Panc1 (cell line): ENCODE data around the gene SMYD2. TPM values are rescaled to one million over a fixed set of nuclear protein-coding genes. Genes with fewer than 3 reads are reported as not detected.

Experiments used
- ATAC-seq: fragments of 200-7000 bp; cut with Tn5 transposase; 2 replicates; pipeline ENCODE4 v1.9.1; 2020; ENCODE audit warnings: mild to moderate bottlenecking, moderate library complexity
- BruUV-seq: library from RNA; stranded (reverse); fragments of 400-500 nt; replicated peaks from 2 replicates; lab custom pipeline; 2021; lab: Mats Ljungman, UMichigan
- CTCF ChIA-PET: fragments of 300-600 bp; sonication (Branson Sonifier 250); formaldehyde crosslinking; loops from one replicate; lab custom pipeline; 2022; ENCODE audit warnings: antibody characterized with exemption; lab: Charles Lee
- POLR2A ChIA-PET: fragments of 300-600 bp; sonication (Branson Sonifier 250); formaldehyde crosslinking; loops from one replicate; lab custom pipeline; 2022; ENCODE audit warnings: antibody characterized with exemption; lab: Charles Lee
- DNase-seq: peaks from one replicate; pipeline ENCODE4 v3.0.0-alpha.2; 2010; ENCODE audit warnings: low read depth, low spot score
- H3K27ac ChIP-seq: 2 replicates; pipeline ENCODE4 v1.5.1; 2011; ENCODE audit warnings: mild to moderate bottlenecking, low read length, inconsistent platforms
- H3K27me3 ChIP-seq: fragments of 200-500 bp; sonication (Bioruptor generic); 2 replicates; pipeline ENCODE4 v1.6.0; 2014; ENCODE audit warnings: low read length, inconsistent platforms; ENCODE audit not compliant: control insufficient read depth, insufficient read depth
- H3K36me3 ChIP-seq: fragments of 200-500 bp; sonication (Bioruptor generic); 2 replicates; pipeline ENCODE4 v1.5.1; 2014; ENCODE audit warnings: inconsistent platforms, mild to moderate bottlenecking, low read length, moderate library complexity; ENCODE audit not compliant: control insufficient read depth, insufficient read depth
- H3K4me1 ChIP-seq: 2 replicates; pipeline ENCODE4 v1.5.1; 2011; ENCODE audit warnings: inconsistent platforms, mild to moderate bottlenecking, low read length, moderate library complexity; ENCODE audit not compliant: control insufficient read depth, insufficient read depth
- H3K4me3 ChIP-seq, 2 experiments: 2 replicates each; pipeline ENCODE4 v1.5.1; 2011 to 2012; ENCODE audit warnings: low read depth in 2 of 2, low read length in 2 of 2, mild to moderate bottlenecking in 2 of 2, inconsistent platforms in 1 of 2, moderate library complexity in 1 of 2
- H3K9me3 ChIP-seq: fragments of 200-500 bp; sonication (Bioruptor generic); 2 replicates; pipeline ENCODE4 v1.5.1; 2014; ENCODE audit warnings: low read depth, mild to moderate bottlenecking, inconsistent platforms, low read length, moderate library complexity; ENCODE audit not compliant: control insufficient read depth, insufficient read depth
- POLR2AphosphoS5 ChIP-seq: IDR thresholded peaks from 2 replicates; pipeline ENCODE4 v1.6.1; 2012; ENCODE audit warnings: mild to moderate bottlenecking, low read depth, low read length, moderate library complexity
- SIN3A ChIP-seq: IDR thresholded peaks from 2 replicates; pipeline ENCODE4 v1.6.1; 2012; ENCODE audit warnings: low read depth, mild to moderate bottlenecking, low read length, moderate library complexity, borderline replicate concordance; ENCODE audit not compliant: insufficient read depth
- TCF7L2 ChIP-seq: IDR thresholded peaks from 2 replicates; pipeline ENCODE4 v1.6.1; 2011; ENCODE audit warnings: mild to moderate bottlenecking, low read depth, low read length, inconsistent platforms
- in situ Hi-C: cut with HindIII; loops from 2 replicates; pipeline ENCODE4 v1.10.0; 2016; ENCODE audit warnings: low sequenced_read_pairs, low pct_unique_long_range_greater_than_20kb
- intact Hi-C: fragments of 100-400 bp; cut with micrococcal nuclease; formaldehyde crosslinking; loops from one replicate; pipeline ENCODE4 v1.10.0; 2022; ENCODE audit not compliant: unreplicated experiment
- total RNA-seq: library from RNA; stranded (reverse); gene quantifications from one replicate; pipeline ENCODE4 v1.2.1, GENCODE V29; 2021; ENCODE audit not compliant: unreplicated experiment
- TF ChIP-seq, protein P1 (sequence below), 2 experiments: IDR thresholded peaks; 2 replicates each; pipeline ENCODE4 v1.6.1; 2011 to 2012; ENCODE audit warnings: low read depth in 2 of 2, control low read depth in 1 of 2, low read length in 1 of 2, mild to moderate bottlenecking in 1 of 2, moderate library complexity in 1 of 2; ENCODE audit not compliant: insufficient read depth in 1 of 2
- TF ChIP-seq, protein P2 (sequence below): fragments of 450-650 bp; IDR thresholded peaks from 2 replicates; pipeline ENCODE4 v1.5.1; 2017; ENCODE audit warnings: mild to moderate bottlenecking

Gene SMYD2
- total RNA-seq, 1 experiment from 2014 or later = 31.0 TPM

DNA sequence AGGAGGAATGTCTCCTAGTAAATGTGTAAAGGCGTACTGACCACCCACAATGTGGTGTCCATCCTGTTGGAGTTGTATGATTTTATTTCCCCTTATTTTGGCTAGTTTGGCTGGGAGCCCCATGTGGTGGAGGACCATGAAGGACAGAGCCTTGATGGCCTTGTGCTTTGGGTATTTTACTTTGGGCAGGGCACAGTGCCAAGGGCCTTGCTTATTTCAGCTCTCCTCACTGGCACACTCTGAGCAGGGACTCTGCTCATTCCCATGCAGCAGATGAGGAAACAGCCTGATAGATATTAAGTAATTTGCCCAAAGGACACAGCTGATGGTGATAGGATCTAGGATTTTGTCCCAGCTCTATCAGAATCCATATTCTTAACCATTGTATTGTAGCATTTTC, 50.2 kb downstream of the SMYD2 start:
- no TSS peak for BruUV-seq
- CTCF ChIA-PET = interaction anchor here (0.6 to 5.3 kb wide), 10 partner anchors 11 to 297 kb away, joined by 3 to 71 read pairs (median 4); no protein-coding TSS in a partner anchor
- no peaks in the 10 kb centered on the region for H3K36me3 ChIP-seq
- DNase-seq (no peak), ATAC-seq (no peak)
- intact Hi-C loops = no loop called here
- in situ Hi-C loops = no loop called here
- H3K27ac ChIP-seq = peak overlapping the region; percentile 23; the same call in 1 of the 2 replicates
- no peaks in the 10 kb centered on the region for H3K27me3 ChIP-seq
- POLR2A ChIA-PET = no interaction called here
- H3K9me3 ChIP-seq = no peaks in the 10 kb centered on the region
- H3K4me3 ChIP-seq = no peak overlapping the region
- TF ChIP-seq SIN3A (no peak), POLR2AphosphoS5 (no peak), TCF7L2 (no peak)
- TF ChIP-seq, protein P1, sequence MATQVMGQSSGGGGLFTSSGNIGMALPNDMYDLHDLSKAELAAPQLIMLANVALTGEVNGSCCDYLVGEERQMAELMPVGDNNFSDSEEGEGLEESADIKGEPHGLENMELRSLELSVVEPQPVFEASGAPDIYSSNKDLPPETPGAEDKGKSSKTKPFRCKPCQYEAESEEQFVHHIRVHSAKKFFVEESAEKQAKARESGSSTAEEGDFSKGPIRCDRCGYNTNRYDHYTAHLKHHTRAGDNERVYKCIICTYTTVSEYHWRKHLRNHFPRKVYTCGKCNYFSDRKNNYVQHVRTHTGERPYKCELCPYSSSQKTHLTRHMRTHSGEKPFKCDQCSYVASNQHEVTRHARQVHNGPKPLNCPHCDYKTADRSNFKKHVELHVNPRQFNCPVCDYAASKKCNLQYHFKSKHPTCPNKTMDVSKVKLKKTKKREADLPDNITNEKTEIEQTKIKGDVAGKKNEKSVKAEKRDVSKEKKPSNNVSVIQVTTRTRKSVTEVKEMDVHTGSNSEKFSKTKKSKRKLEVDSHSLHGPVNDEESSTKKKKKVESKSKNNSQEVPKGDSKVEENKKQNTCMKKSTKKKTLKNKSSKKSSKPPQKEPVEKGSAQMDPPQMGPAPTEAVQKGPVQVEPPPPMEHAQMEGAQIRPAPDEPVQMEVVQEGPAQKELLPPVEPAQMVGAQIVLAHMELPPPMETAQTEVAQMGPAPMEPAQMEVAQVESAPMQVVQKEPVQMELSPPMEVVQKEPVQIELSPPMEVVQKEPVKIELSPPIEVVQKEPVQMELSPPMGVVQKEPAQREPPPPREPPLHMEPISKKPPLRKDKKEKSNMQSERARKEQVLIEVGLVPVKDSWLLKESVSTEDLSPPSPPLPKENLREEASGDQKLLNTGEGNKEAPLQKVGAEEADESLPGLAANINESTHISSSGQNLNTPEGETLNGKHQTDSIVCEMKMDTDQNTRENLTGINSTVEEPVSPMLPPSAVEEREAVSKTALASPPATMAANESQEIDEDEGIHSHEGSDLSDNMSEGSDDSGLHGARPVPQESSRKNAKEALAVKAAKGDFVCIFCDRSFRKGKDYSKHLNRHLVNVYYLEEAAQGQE (IDR thresholded peaks at IDR 0.05; ENCODE audit: insufficient read depth in 1 of 2, low read depth in 2 of 2, low read length in 1 of 2) = no peak
- TF ChIP-seq, protein P2, sequence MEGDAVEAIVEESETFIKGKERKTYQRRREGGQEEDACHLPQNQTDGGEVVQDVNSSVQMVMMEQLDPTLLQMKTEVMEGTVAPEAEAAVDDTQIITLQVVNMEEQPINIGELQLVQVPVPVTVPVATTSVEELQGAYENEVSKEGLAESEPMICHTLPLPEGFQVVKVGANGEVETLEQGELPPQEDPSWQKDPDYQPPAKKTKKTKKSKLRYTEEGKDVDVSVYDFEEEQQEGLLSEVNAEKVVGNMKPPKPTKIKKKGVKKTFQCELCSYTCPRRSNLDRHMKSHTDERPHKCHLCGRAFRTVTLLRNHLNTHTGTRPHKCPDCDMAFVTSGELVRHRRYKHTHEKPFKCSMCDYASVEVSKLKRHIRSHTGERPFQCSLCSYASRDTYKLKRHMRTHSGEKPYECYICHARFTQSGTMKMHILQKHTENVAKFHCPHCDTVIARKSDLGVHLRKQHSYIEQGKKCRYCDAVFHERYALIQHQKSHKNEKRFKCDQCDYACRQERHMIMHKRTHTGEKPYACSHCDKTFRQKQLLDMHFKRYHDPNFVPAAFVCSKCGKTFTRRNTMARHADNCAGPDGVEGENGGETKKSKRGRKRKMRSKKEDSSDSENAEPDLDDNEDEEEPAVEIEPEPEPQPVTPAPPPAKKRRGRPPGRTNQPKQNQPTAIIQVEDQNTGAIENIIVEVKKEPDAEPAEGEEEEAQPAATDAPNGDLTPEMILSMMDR = no peak
- H3K4me1 ChIP-seq = peaks cover 8% of the 10 kb centered on the region; the same call in 1 of the 2 replicates

DNA sequence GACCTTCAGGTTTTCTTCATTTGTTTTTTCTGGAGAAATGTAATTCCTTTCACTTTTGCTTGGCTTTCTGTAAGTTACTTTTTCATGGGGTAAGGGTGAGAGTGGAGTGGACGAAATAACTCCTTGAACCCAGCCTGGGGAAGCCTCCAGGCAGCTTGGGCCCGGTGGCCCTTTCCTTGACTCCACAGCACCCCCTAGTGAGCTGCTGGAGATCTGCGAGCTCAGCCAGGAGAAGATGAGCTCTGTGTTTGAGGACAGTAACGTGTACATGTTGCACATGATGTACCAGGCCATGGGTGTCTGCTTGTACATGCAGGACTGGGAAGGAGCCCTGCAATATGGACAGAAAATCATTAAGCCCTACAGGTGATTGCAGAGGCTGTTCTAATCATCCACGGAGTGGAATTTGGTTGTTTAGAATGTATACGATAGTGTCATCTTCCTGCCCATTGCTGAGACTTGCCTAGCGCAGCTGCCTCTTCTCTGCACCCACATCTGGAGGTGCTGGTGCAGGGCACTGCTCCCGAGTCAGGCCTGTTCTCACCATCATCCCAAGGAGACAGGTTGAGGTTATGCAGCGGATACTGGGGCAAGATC, 51.0 kb downstream of the SMYD2 start:
- in situ Hi-C loops = no loop called here
- Histone ChIP-seq H3K4me1 (peaks cover 8% of the 10 kb centered on the region; the same call in 1 of the 2 replicates), H3K9me3 (no peaks in the 10 kb centered on the region), H3K27ac (no peak overlapping the region; the same call in 1 of the 2 replicates), H3K4me3 (no peak overlapping the region), H3K27me3 (no peaks in the 10 kb centered on the region), H3K36me3 (no peaks in the 10 kb centered on the region)
- ChIA-PET POLR2A (no interaction called here), CTCF (interaction anchor here (0.6 to 5.3 kb wide), 12 partner anchors 10 to 296 kb away, joined by 3 to 71 read pairs (median 4); no protein-coding TSS in a partner anchor)
- intact Hi-C loops = no loop called here
- BruUV-seq = no TSS peak
- DNase-seq = peak; percentile 35
- peak; percentile 28 for ATAC-seq
- TF ChIP-seq POLR2AphosphoS5 = no peak; the same call in 1 of the 2 replicates
- TF ChIP-seq, protein P2 = peak; percentile 95
- no peak for TF ChIP-seq SIN3A
- TF ChIP-seq, protein P1 (IDR thresholded peaks at IDR 0.05; ENCODE audit: insufficient read depth in 1 of 2, low read depth in 2 of 2, low read length in 1 of 2) = no peak
